ENCODE data around the gene LIME1. TPM values are rescaled to one million over a fixed set of nuclear protein-coding genes. Genes with fewer than 3 reads are reported as not detected.

Gene LIME1
- total and polyA plus RNA-seq, 10 donors: 24.0 to 96.6 (median 49.5) TPM

GRCh38 chr20:63787749-63788148, 51.3 kb downstream of the LIME1 start:
- Histone ChIP-seq H3K27ac (peak overlapping the region in 7 of 8 donors; percentile 6 to 83 (median 76)), H3K9me3 (no peaks in the 10 kb centered on the region), H3K27me3 (replicated peaks in 1 of 7) (no peaks in the 10 kb centered on the region), H3K36me3 (peaks cover 0 to 14% (median 5%) of the 10 kb centered on the region in 6 donors), H3K4me1 (peaks cover 28 to 91% (median 64%) of the 10 kb centered on the region in 6 donors), H3K4me3 (no peak overlapping the region)
- WGBS, 5 donors: 58 to 75% (median 71%) methylated on average over 16 of the region's 16 CpGs
- no peak for DNase-seq
- TF ChIP-seq POLR2AphosphoS5 (IDR thresholded peaks at IDR 0.05) (peak; percentile 31 to 66 (median 60)), POLR2A (IDR thresholded peaks at IDR 0.05) (no peak)
- intact Hi-C loops (cut with DNase I; ENCODE audit: low total_unique reads): no loop called here

Small RNA genes within 50 kb of the gene (small RNA-seq; reads per million reads assigned to genes)
- gene LIME1 (0 to 0.62 (median 0.03) reads per million in 4 donors), gene TNFRSF6B (0 reads per million in 4 donors)

Other genes starting within 250 kb of the LIME1 start
- gene EEF1A2, start 237.6 kb upstream of the LIME1 start, total RNA-seq: 1 to 10 TPM in 3 of 7 donors, under 1 TPM in 4; 0.39 to 1.4 (median 0.54) TPM
- under 1 TPM; 0.48 to 0.57 (median 0.53) TPM for gene EEF1A2, start 237.6 kb upstream of the LIME1 start, polyA plus RNA-seq
- gene PPDPF, start 215.9 kb upstream of the LIME1 start, total RNA-seq: 100 to 1,000 TPM in 4 of 7 donors, 10 to 100 TPM in 3; 68.8 to 167 (median 105) TPM
- 100 to 1,000 TPM; 123 to 275 (median 186) TPM for gene PPDPF, start 215.9 kb upstream of the LIME1 start, polyA plus RNA-seq
- gene PTK6, start 199.3 kb upstream of the LIME1 start, total RNA-seq: 1 to 10 TPM in 1 of 7 donors, under 1 TPM in 6; 0.20 to 1.0 (median 0.77) TPM
- under 1 TPM; 0.55 to 0.72 (median 0.64) TPM for gene PTK6, start 199.3 kb upstream of the LIME1 start, polyA plus RNA-seq
- gene SRMS, start 188.9 kb upstream of the LIME1 start, total RNA-seq: 1 to 10 TPM in 4 of 7 donors, under 1 TPM in 1, not detected in 2; 0.46 to 1.5 (median 1.2) TPM
- gene SRMS, start 188.9 kb upstream of the LIME1 start, polyA plus RNA-seq: under 1 TPM; 0.07 to 0.19 (median 0.12) TPM
- 1 to 10 TPM in 4 of 7 donors, under 1 TPM in 3; 0.33 to 2.0 (median 1.0) TPM for gene FNDC11, start 182.5 kb upstream of the LIME1 start, total RNA-seq
- gene FNDC11, start 182.5 kb upstream of the LIME1 start, polyA plus RNA-seq: 1 to 10 TPM in 1 of 3 donors, under 1 TPM in 2; 0.91 to 1.8 (median 0.98) TPM
- gene HELZ2, start 162.4 kb upstream of the LIME1 start, total RNA-seq: 100 to 1,000 TPM in 1 of 7 donors, 10 to 100 TPM in 6; 56.5 to 120 (median 66.0) TPM
- gene HELZ2, start 162.4 kb upstream of the LIME1 start, polyA plus RNA-seq: 10 to 100 TPM in 1 of 3 donors, 1 to 10 TPM in 2; 4.3 to 21.2 (median 5.7) TPM
- gene GMEB2, start 109.6 kb upstream of the LIME1 start, total RNA-seq: 10 to 100 TPM; 11.1 to 15.0 (median 13.9) TPM
- 10 to 100 TPM in 2 of 3 donors, 1 to 10 TPM in 1; 8.6 to 12.9 (median 10.4) TPM for gene GMEB2, start 109.6 kb upstream of the LIME1 start, polyA plus RNA-seq
- gene STMN3, start 83.2 kb upstream of the LIME1 start, total RNA-seq: 10 to 100 TPM; 16.1 to 57.0 (median 44.0) TPM
- 10 to 100 TPM; 21.2 to 38.9 (median 24.6) TPM for gene STMN3, start 83.2 kb upstream of the LIME1 start, polyA plus RNA-seq
- gene RTEL1, start 78.4 kb upstream of the LIME1 start, total RNA-seq: 10 to 100 TPM; 36.4 to 49.8 (median 43.2) TPM
- gene RTEL1, start 78.4 kb upstream of the LIME1 start, polyA plus RNA-seq: 10 to 100 TPM in 2 of 3 donors, 1 to 10 TPM in 1; 7.3 to 23.1 (median 19.1) TPM
- gene TNFRSF6B, start 40.0 kb upstream of the LIME1 start, total RNA-seq: 100 to 1,000 TPM in 1 of 7 donors, 10 to 100 TPM in 5, 1 to 10 TPM in 1; 8.9 to 104 (median 41.0) TPM
- 10 to 100 TPM; 12.3 to 28.1 (median 23.8) TPM for gene TNFRSF6B, start 40.0 kb upstream of the LIME1 start, polyA plus RNA-seq
- gene ARFRP1, start 28.7 kb upstream of the LIME1 start, total RNA-seq: 10 to 100 TPM; 36.7 to 84.2 (median 60.8) TPM
- 100 to 1,000 TPM in 1 of 3 donors, 10 to 100 TPM in 2; 64.5 to 118 (median 83.8) TPM for gene ARFRP1, start 28.7 kb upstream of the LIME1 start, polyA plus RNA-seq
- 10 to 100 TPM; 23.6 to 45.7 (median 38.1) TPM for gene ZGPAT, start 28.6 kb upstream of the LIME1 start, total RNA-seq
- gene ZGPAT, start 28.6 kb upstream of the LIME1 start, polyA plus RNA-seq: 10 to 100 TPM; 27.6 to 72.8 (median 50.0) TPM
- 100 to 1,000 TPM in 1 of 7 donors, 10 to 100 TPM in 6; 39.9 to 107 (median 64.8) TPM for gene SLC2A4RG, start 3.1 kb downstream of the LIME1 start, total RNA-seq
- gene SLC2A4RG, start 3.1 kb downstream of the LIME1 start, polyA plus RNA-seq: 10 to 100 TPM; 27.5 to 44.0 (median 34.3) TPM
- 10 to 100 TPM; 27.6 to 76.5 (median 35.9) TPM for gene ZBTB46, start 94.6 kb downstream of the LIME1 start, total RNA-seq
- gene ZBTB46, start 94.6 kb downstream of the LIME1 start, polyA plus RNA-seq: 10 to 100 TPM in 1 of 3 donors, 1 to 10 TPM in 2; 3.6 to 14.7 (median 4.7) TPM
- gene ABHD16B, start 124.8 kb downstream of the LIME1 start, total RNA-seq: not detected
- under 1 TPM; 0.49 to 0.86 (median 0.57) TPM for gene ABHD16B, start 124.8 kb downstream of the LIME1 start, polyA plus RNA-seq
- 100 to 1,000 TPM in 1 of 7 donors, 10 to 100 TPM in 6; 66.3 to 102 (median 92.1) TPM for gene TPD52L2, start 128.6 kb downstream of the LIME1 start, total RNA-seq
- 10 to 100 TPM; 60.2 to 94.6 (median 63.5) TPM for gene TPD52L2, start 128.6 kb downstream of the LIME1 start, polyA plus RNA-seq
- gene DNAJC5, start 158.5 kb downstream of the LIME1 start, total RNA-seq: 10 to 100 TPM; 47.5 to 83.1 (median 65.4) TPM
- gene DNAJC5, start 158.5 kb downstream of the LIME1 start, polyA plus RNA-seq: 10 to 100 TPM; 12.7 to 32.3 (median 15.2) TPM
- gene UCKL1, start 219.8 kb downstream of the LIME1 start, total RNA-seq: 10 to 100 TPM; 34.2 to 52.2 (median 47.1) TPM
- 10 to 100 TPM; 36.0 to 68.0 (median 62.7) TPM for gene UCKL1, start 219.8 kb downstream of the LIME1 start, polyA plus RNA-seq
- gene ZNF512B, start 233.3 kb downstream of the LIME1 start, total RNA-seq: 10 to 100 TPM in 6 of 7 donors, 1 to 10 TPM in 1; 9.5 to 21.8 (median 12.8) TPM
- gene ZNF512B, start 233.3 kb downstream of the LIME1 start, polyA plus RNA-seq: 10 to 100 TPM in 1 of 3 donors, 1 to 10 TPM in 2; 3.4 to 12.0 (median 3.8) TPM
- 10 to 100 TPM in 3 of 7 donors, 1 to 10 TPM in 4; 6.0 to 13.8 (median 8.9) TPM for gene SAMD10, start 243.0 kb downstream of the LIME1 start, total RNA-seq
- gene SAMD10, start 243.0 kb downstream of the LIME1 start, polyA plus RNA-seq: 10 to 100 TPM in 1 of 3 donors, 1 to 10 TPM in 2; 5.9 to 10.1 (median 6.1) TPM
- gene PRPF6, start 244.5 kb downstream of the LIME1 start, total RNA-seq: 10 to 100 TPM; 53.4 to 71.1 (median 61.6) TPM
- 10 to 100 TPM; 39.9 to 52.4 (median 41.9) TPM for gene PRPF6, start 244.5 kb downstream of the LIME1 start, polyA plus RNA-seq